NCI-H524 treated with DMSO at 0.1 percent for 48 hours (cell line): ENCODE data around the gene COL6A3.

ENCODE experiments used
- DNase-seq: peaks from one replicate; lab custom pipeline; 2025; lab: John Stamatoyannopoulos, UW

COL6A3 gene

GRCh38 chr2:237295889-237296480, 118.0 kb downstream of the COL6A3 start:
- no peak for DNase-seq

- DNase-seq, result no peak
Measured at GRCh38 chr2:237294460-237294859, 119.5 kb downstream of the COL6A3 start.

- no peak for DNase-seq
Measured at GRCh38 chr2:237293978-237294377, 120.0 kb downstream of the COL6A3 start.

- peak; percentile 76 for DNase-seq
Measured at GRCh38 chr2:237291138-237291792, 122.7 kb downstream of the COL6A3 start.

- no peak for DNase-seq
Measured at GRCh38 chr2:237290261-237290660, 123.7 kb downstream of the COL6A3 start.

GRCh38 chr2:237289139-237289538, 124.8 kb downstream of the COL6A3 start:
- DNase-seq, result no peak

GRCh38 chr2:237287872-237288271, 126.1 kb downstream of the COL6A3 start:
- no peak for DNase-seq

GRCh38 chr2:237283131-237283928, 130.6 kb downstream of the COL6A3 start:
- no peak for DNase-seq

- no peak for DNase-seq
Measured at GRCh38 chr2:237282568-237283128, 131.3 kb downstream of the COL6A3 start.

GRCh38 chr2:237281836-237282306, 132.1 kb downstream of the COL6A3 start:
- DNase-seq, result no peak

- DNase-seq, result no peak
Measured at GRCh38 chr2:237280939-237281338, 133.0 kb downstream of the COL6A3 start.

GRCh38 chr2:237280229-237280628, 133.7 kb downstream of the COL6A3 start:
- no peak for DNase-seq

- DNase-seq, result no peak
Measured at GRCh38 chr2:237279012-237279768, 134.8 kb downstream of the COL6A3 start.

GRCh38 chr2:237278568-237278967, 135.4 kb downstream of the COL6A3 start:
- DNase-seq, result no peak

GRCh38 chr2:237276716-237277490, 137.1 kb downstream of the COL6A3 start:
- no peak for DNase-seq
